AML-193 (cell line): Measurements from ENCODE around the gene COL6A3.
"Not testable (repeated sequence)": the region's sequence is repeated elsewhere in the genome, so short reads cannot be mapped to it uniquely, and the experiment has no call there.

ENCODE experiments used
- DNase-seq, 2 experiments: peaks; one replicate each; lab custom pipeline; 2025; lab: John Stamatoyannopoulos, UW

The COL6A3 gene

GRCh38 chr2:237379636-237380035 is 34.3 kb downstream of the COL6A3 start:
- DNase-seq, result no peak

GRCh38 chr2:237378650-237379049 is 35.3 kb downstream of the COL6A3 start:
- no peak for DNase-seq

- no peak for DNase-seq
These were observed 39.5 kb downstream of the COL6A3 start for GRCh38 chr2:237374284-237375060.

- DNase-seq, result no peak
These were observed 42.1 kb downstream of the COL6A3 start for GRCh38 chr2:237371856-237372255.

- DNase-seq, result no peak
These were observed 48.3 kb downstream of the COL6A3 start for GRCh38 chr2:237365671-237366070.

- no peak for DNase-seq
These were observed 49.3 kb downstream of the COL6A3 start for GRCh38 chr2:237364655-237365054.

GRCh38 chr2:237361194-237362004 is 52.6 kb downstream of the COL6A3 start:
- DNase-seq, result no peak

GRCh38 chr2:237359894-237360780 is 53.8 kb downstream of the COL6A3 start:
- no peak for DNase-seq

GRCh38 chr2:237359518-237359840 is 54.5 kb downstream of the COL6A3 start:
- DNase-seq, result no peak

- DNase-seq, result no peak
These were observed 55.0 kb downstream of the COL6A3 start for GRCh38 chr2:237358721-237359517.

GRCh38 chr2:237355701-237356100 is 58.3 kb downstream of the COL6A3 start:
- no peak for DNase-seq

- DNase-seq, result no peak
These were observed 59.1 kb downstream of the COL6A3 start for GRCh38 chr2:237354892-237355291.

- not testable (repeated sequence) for DNase-seq
These were observed 59.8 kb downstream of the COL6A3 start for GRCh38 chr2:237354172-237354571.

- no peak for DNase-seq
These were observed 60.7 kb downstream of the COL6A3 start for GRCh38 chr2:237353215-237353614.

- DNase-seq, result no peak
These were observed 61.6 kb downstream of the COL6A3 start for GRCh38 chr2:237352279-237352845.

GRCh38 chr2:237351796-237352195 is 62.2 kb downstream of the COL6A3 start:
- no peak for DNase-seq

- no peak for DNase-seq
These were observed 62.9 kb downstream of the COL6A3 start for GRCh38 chr2:237351046-237351445.

- DNase-seq, result no peak
These were observed 63.4 kb downstream of the COL6A3 start for GRCh38 chr2:237350597-237350996.

GRCh38 chr2:237350070-237350469 is 63.9 kb downstream of the COL6A3 start:
- no peak for DNase-seq

GRCh38 chr2:237348281-237348865 is 65.6 kb downstream of the COL6A3 start:
- no peak for DNase-seq
